ENCODE measurements around the gene TRPV5. TPM values are rescaled to one million over a fixed set of nuclear protein-coding genes. Genes with fewer than 3 reads are reported as not detected.

TRPV5 gene
- total and polyA plus RNA-seq, 2 donors (not counting 1 experiment from before 2014, with no cell fraction given): not detected

GRCh38 chr7:142882338-142882678 is 51.2 kb downstream of the TRPV5 start:
- no peak overlapping the region for H3K4me3 ChIP-seq (replicated peaks in 1 of 4; ENCODE audit: control extremely low read depth in 1 of 4, insufficient read depth in 1 of 4, low read depth in 3 of 4, low read length in 4 of 4)
- H3K9ac ChIP-seq (ENCODE audit: insufficient read depth, low read length): no peak overlapping the region
- H3K36me3 ChIP-seq (ENCODE audit: control insufficient read depth, insufficient read depth, low read length): no peaks in the 10 kb centered on the region
- no peaks in the 10 kb centered on the region for H3K27me3 ChIP-seq (ENCODE audit: control insufficient read depth, insufficient read depth, low read length)
- no peak overlapping the region for H3K27ac ChIP-seq (ENCODE audit: insufficient read depth, low read length)
- no peaks in the 10 kb centered on the region for H3K79me2 ChIP-seq (ENCODE audit: control insufficient read depth, insufficient read depth, low read length)
- H3K9me3 ChIP-seq (ENCODE audit: control insufficient read depth, insufficient read depth, low read depth, low read length): no peaks in the 10 kb centered on the region
- H2AFZ ChIP-seq (ENCODE audit: low read length): no peak overlapping the region
- DNase-seq (ENCODE audit: low read depth in 2 of 2): no peak
- TF ChIP-seq EZH2 (IDR thresholded peaks at IDR 0.05; ENCODE audit: low read length, missing control alignments): no peak
- TF ChIP-seq CTCF (conservative IDR thresholded peaks at IDR 0.05 in 1 of 2, IDR thresholded peaks at IDR 0.05 in 1 of 2; ENCODE audit: low read depth in 1 of 2, low read length in 2 of 2): no peak
- no peaks in the 10 kb centered on the region for H4K20me1 ChIP-seq (ENCODE audit: control insufficient read depth, extremely low read depth, insufficient read depth, low read length)
- no peak overlapping the region for H3K4me2 ChIP-seq (ENCODE audit: extremely low read depth, insufficient read depth, low read length)
- no peaks in the 10 kb centered on the region for H3K4me1 ChIP-seq (ENCODE audit: control insufficient read depth, extremely low read depth, insufficient read depth, low read length)

- Histone ChIP-seq H3K4me2 (ENCODE audit: extremely low read depth, insufficient read depth, low read length) (no peak overlapping the region), H3K4me3 (replicated peaks in 1 of 4; ENCODE audit: control extremely low read depth in 1 of 4, insufficient read depth in 1 of 4, low read depth in 3 of 4, low read length in 4 of 4) (no peak overlapping the region), H3K36me3 (ENCODE audit: control insufficient read depth, insufficient read depth, low read length) (no peaks in the 10 kb centered on the region), H4K20me1 (ENCODE audit: control insufficient read depth, extremely low read depth, insufficient read depth, low read length) (no peaks in the 10 kb centered on the region), H3K9me3 (ENCODE audit: control insufficient read depth, insufficient read depth, low read depth, low read length) (no peaks in the 10 kb centered on the region), H3K27me3 (ENCODE audit: control insufficient read depth, insufficient read depth, low read length) (no peaks in the 10 kb centered on the region), H2AFZ (ENCODE audit: low read length) (no peak overlapping the region), H3K79me2 (ENCODE audit: control insufficient read depth, insufficient read depth, low read length) (no peaks in the 10 kb centered on the region), H3K9ac (ENCODE audit: insufficient read depth, low read length) (no peak overlapping the region), H3K27ac (ENCODE audit: insufficient read depth, low read length) (no peak overlapping the region), H3K4me1 (ENCODE audit: control insufficient read depth, extremely low read depth, insufficient read depth, low read length) (no peaks in the 10 kb centered on the region)
- DNase-seq (ENCODE audit: low read depth in 2 of 2): no peak
- no peak for TF ChIP-seq CTCF (conservative IDR thresholded peaks at IDR 0.05 in 1 of 2, IDR thresholded peaks at IDR 0.05 in 1 of 2; ENCODE audit: low read depth in 1 of 2, low read length in 2 of 2)
- TF ChIP-seq EZH2 (IDR thresholded peaks at IDR 0.05; ENCODE audit: low read length, missing control alignments): no peak
These were observed 51.8 kb downstream of the TRPV5 start for GRCh38 chr7:142881586-142882337.

GRCh38 chr7:142880876-142881505 is 52.6 kb downstream of the TRPV5 start:
- Histone ChIP-seq H3K36me3 (ENCODE audit: control insufficient read depth, insufficient read depth, low read length) (no peaks in the 10 kb centered on the region), H4K20me1 (ENCODE audit: control insufficient read depth, extremely low read depth, insufficient read depth, low read length) (no peaks in the 10 kb centered on the region), H3K27ac (ENCODE audit: insufficient read depth, low read length) (no peak overlapping the region), H3K27me3 (ENCODE audit: control insufficient read depth, insufficient read depth, low read length) (no peaks in the 10 kb centered on the region), H3K79me2 (ENCODE audit: control insufficient read depth, insufficient read depth, low read length) (no peaks in the 10 kb centered on the region), H3K4me3 (replicated peaks in 1 of 4; ENCODE audit: control extremely low read depth in 1 of 4, insufficient read depth in 1 of 4, low read depth in 3 of 4, low read length in 4 of 4) (no peak overlapping the region), H3K9me3 (ENCODE audit: control insufficient read depth, insufficient read depth, low read depth, low read length) (no peaks in the 10 kb centered on the region), H3K4me1 (ENCODE audit: control insufficient read depth, extremely low read depth, insufficient read depth, low read length) (no peaks in the 10 kb centered on the region), H2AFZ (ENCODE audit: low read length) (no peak overlapping the region), H3K9ac (ENCODE audit: insufficient read depth, low read length) (no peak overlapping the region), H3K4me2 (ENCODE audit: extremely low read depth, insufficient read depth, low read length) (no peak overlapping the region)
- peak; percentile 57 to 74 for TF ChIP-seq CTCF (conservative IDR thresholded peaks at IDR 0.05 in 1 of 2, IDR thresholded peaks at IDR 0.05 in 1 of 2; ENCODE audit: low read depth in 1 of 2, low read length in 2 of 2)
- no peak for TF ChIP-seq EZH2 (IDR thresholded peaks at IDR 0.05; ENCODE audit: low read length, missing control alignments)
- peak; percentile 11 to 14 for DNase-seq (ENCODE audit: low read depth in 2 of 2)

All from fibroblast of lung (primary cell).